Chondrocyte (in vitro differentiated cells): ENCODE measurements around the gene SLC22A14. TPM values are rescaled to one million over a fixed set of nuclear protein-coding genes. Genes with fewer than 3 reads are reported as not detected.
"Not testable (repeated sequence)": the region's sequence is repeated elsewhere in the genome, so short reads cannot be mapped to it uniquely, and the experiment has no call there.

Source experiments
- DNase-seq: peaks from one replicate; pipeline ENCODE4 v3.0.0; 2021; ENCODE audit warnings: mixed read lengths, low spot score
- H3K27ac Mint-ChIP-seq: one replicate; pipeline ENCODE4 v1.8.0; 2021; ENCODE audit warnings: mild to moderate bottlenecking, moderate library complexity, mixed read lengths; ENCODE audit not compliant: unreplicated experiment
- H3K27me3 Mint-ChIP-seq: 2 replicates; pipeline ENCODE4 v1.8.0; 2021; ENCODE audit warnings: low read depth, mixed read lengths
- H3K36me3 Mint-ChIP-seq: 2 replicates; pipeline ENCODE4 v1.8.0; 2021; ENCODE audit warnings: low read depth, mixed read lengths
- H3K4me1 Mint-ChIP-seq: 2 replicates; pipeline ENCODE4 v1.8.0; 2021; ENCODE audit warnings: low read depth, mild to moderate bottlenecking, mixed read lengths
- H3K4me3 Mint-ChIP-seq: one replicate; pipeline ENCODE4 v1.8.0; 2021; ENCODE audit warnings: mild to moderate bottlenecking, moderate library complexity, mixed read lengths; ENCODE audit not compliant: unreplicated experiment
- H3K9me3 Mint-ChIP-seq: 2 replicates; pipeline ENCODE4 v1.8.0; 2021; ENCODE audit warnings: low read depth, mixed read lengths
- CTCF ChIP-seq: fragments of 200-600 bp; sonication (generic); IDR thresholded peaks from 2 replicates; pipeline ENCODE4 v1.5.0; 2021; ENCODE audit warnings: antibody characterized with exemption, mild to moderate bottlenecking, moderate library complexity
- total RNA-seq: library from RNA; stranded (reverse); gene quantifications from 3 replicates; pipeline ENCODE4 v1.2.1, GENCODE V29; 2021

The SLC22A14 gene
- total RNA-seq, 1 donor from 2014 or later, result 0.75 TPM

- H3K4me1 Mint-ChIP-seq, H3K36me3 Mint-ChIP-seq, DNase-seq, H3K27ac Mint-ChIP-seq, H3K4me3 Mint-ChIP-seq, H3K9me3 Mint-ChIP-seq, H3K27me3 Mint-ChIP-seq: not testable (repeated sequence)
These were observed 7.5 kb downstream of the SLC22A14 start for GRCh38 chr3:38289286-38290217.

- not testable (repeated sequence) for DNase-seq, H3K36me3 Mint-ChIP-seq, H3K27ac Mint-ChIP-seq, H3K4me3 Mint-ChIP-seq, H3K27me3 Mint-ChIP-seq, H3K9me3 Mint-ChIP-seq, H3K4me1 Mint-ChIP-seq
These were observed 15.0 kb downstream of the SLC22A14 start for GRCh38 chr3:38297053-38297452.

- Mint-ChIP-seq H3K27ac (no peak overlapping the region), H3K4me3 (no peak overlapping the region), H3K4me1 (no peaks in the 10 kb centered on the region), H3K36me3 (no peaks in the 10 kb centered on the region), H3K27me3 (no peaks in the 10 kb centered on the region), H3K9me3 (no peaks in the 10 kb centered on the region)
- TF ChIP-seq CTCF, result no peak
- no peak for DNase-seq
These were observed 15.4 kb downstream of the SLC22A14 start for GRCh38 chr3:38297537-38297936.

DNA sequence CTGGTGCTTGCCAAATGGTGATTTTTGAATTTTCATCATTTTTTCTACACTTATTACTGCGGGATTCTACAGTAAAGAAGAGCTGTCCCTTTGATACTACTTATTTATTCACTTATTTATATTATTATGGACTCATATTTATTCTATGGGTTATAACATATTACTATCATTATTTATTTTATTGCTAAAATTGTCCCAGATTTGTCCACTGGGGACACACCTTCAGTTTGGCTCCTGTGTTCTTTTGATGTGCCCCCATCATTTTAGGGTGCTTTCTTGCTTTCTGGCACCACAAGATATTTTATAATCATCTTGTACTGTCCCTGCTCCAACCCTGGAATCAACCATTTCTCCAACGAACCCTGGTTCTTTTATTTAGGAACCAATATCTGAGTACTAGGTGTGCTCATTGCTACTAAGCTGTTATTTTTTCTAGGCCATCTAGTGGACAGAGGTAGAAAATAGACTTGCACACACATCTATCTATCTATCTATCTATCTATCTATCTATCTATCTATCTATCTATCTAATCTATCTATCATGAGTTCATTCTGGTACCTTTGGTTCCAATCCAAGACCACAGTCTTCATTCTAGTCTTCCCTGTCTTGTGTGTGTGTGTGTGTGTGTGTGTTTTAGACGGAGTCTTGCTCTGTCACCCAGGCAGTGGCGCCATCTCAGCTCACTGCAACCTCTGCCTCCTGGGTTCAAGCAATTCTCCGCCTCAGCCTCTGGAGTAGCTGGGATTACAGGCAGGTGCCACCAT is 16.0 kb downstream of the SLC22A14 start:
- TF ChIP-seq CTCF, result peak; percentile 79
- no peak overlapping the region for H3K27ac Mint-ChIP-seq
- no peaks in the 10 kb centered on the region for H3K27me3 Mint-ChIP-seq
- no peak for DNase-seq
- H3K36me3 Mint-ChIP-seq, result no peaks in the 10 kb centered on the region
- H3K4me3 Mint-ChIP-seq, result no peak overlapping the region
- no peaks in the 10 kb centered on the region for H3K9me3 Mint-ChIP-seq
- no peaks in the 10 kb centered on the region for H3K4me1 Mint-ChIP-seq

DNA sequence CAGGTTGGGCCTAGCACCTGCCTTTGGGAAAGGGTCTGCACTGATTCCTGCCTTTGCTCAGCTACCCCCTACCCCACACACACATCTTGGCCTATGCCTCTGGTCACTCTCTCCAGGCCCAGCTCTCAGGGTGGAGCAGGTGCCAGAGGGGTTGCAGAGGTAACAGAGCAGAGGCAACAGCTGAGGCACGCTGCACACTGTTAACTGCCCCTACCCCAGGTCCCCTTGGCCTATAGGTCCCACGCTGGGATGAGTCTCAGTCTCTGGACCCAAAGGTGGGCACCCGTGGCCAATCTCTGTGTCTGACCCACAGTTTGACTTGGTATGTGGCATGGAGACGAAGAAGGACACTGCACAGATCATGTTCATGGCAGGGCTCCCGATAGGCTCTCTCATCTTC is 24.8 kb downstream of the SLC22A14 start:
- H3K27ac Mint-ChIP-seq, result no peak overlapping the region
- peaks cover 22% of the 10 kb centered on the region for H3K36me3 Mint-ChIP-seq
- H3K9me3 Mint-ChIP-seq, result peaks cover 3% of the 10 kb centered on the region
- H3K4me3 Mint-ChIP-seq, result no peak overlapping the region
- no peak for DNase-seq
- TF ChIP-seq CTCF, result no peak
- H3K4me1 Mint-ChIP-seq, result no peaks in the 10 kb centered on the region
- no peaks in the 10 kb centered on the region for H3K27me3 Mint-ChIP-seq

DNA sequence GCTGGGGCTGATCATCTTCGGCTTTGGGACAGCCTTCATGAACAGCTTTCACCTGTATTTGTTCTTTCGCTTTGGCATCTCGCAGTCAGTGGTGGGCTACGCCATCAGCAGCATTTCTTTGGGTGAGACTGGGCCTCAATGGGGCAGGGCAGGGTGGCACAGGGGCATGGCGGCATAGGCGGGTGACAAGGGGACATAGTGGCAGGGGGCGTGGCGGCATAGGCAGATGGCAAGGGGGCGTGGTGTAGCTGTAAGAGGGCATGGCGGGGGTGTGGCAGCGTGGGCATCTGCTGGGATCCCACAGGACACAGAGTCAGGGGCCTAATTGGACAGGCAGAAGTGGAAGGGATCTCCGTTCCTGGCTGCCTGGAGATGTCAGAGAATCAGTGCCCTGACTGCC is 25.5 kb downstream of the SLC22A14 start:
- no peak overlapping the region for H3K27ac Mint-ChIP-seq
- H3K4me1 Mint-ChIP-seq, result no peaks in the 10 kb centered on the region
- H3K27me3 Mint-ChIP-seq, result no peaks in the 10 kb centered on the region
- H3K9me3 Mint-ChIP-seq, result peaks cover 3% of the 10 kb centered on the region
- no peak overlapping the region for H3K4me3 Mint-ChIP-seq
- H3K36me3 Mint-ChIP-seq, result peaks cover 24% of the 10 kb centered on the region
- TF ChIP-seq CTCF, result no peak
- DNase-seq, result no peak
